SK-N-SH treated with all-trans-retinoic acid at 6 μM for 48 hours (cell line): ENCODE measurements around the gene TMPRSS6.

ENCODE experiments used
- ATAC-seq: fragments of 200-7000 bp; cut with Tn5 transposase; 3 replicates; pipeline ENCODE4 v1.9.1; 2020; ENCODE audit warnings: mild to moderate bottlenecking, moderate library complexity
- ARNTL ChIP-seq: fragments of 450-650 bp; formaldehyde crosslinking; IDR thresholded peaks from 2 replicates; pipeline ENCODE4 v1.5.0; 2020; ENCODE audit warnings: low read depth, mild to moderate bottlenecking, moderate library complexity, borderline replicate concordance
- BACH2 ChIP-seq: fragments of 250-450 bp; sonication (Bioruptor Pico); IDR thresholded peaks from 2 replicates; pipeline ENCODE4 v1.9.0; 2021; ENCODE audit warnings: mild to moderate bottlenecking, borderline replicate concordance
- CREB5 ChIP-seq: fragments of 250-450 bp; sonication (Bioruptor Pico); IDR thresholded peaks from 2 replicates; pipeline ENCODE4 v1.5.1; 2020; ENCODE audit warnings: low read depth, mild to moderate bottlenecking, moderate library complexity
- CSDC2 ChIP-seq: fragments of 250-450 bp; sonication (Bioruptor Pico); IDR thresholded peaks from 2 replicates; pipeline ENCODE4 v1.5.0; 2020; ENCODE audit warnings: mild to moderate bottlenecking, moderate library complexity
- CSRNP3 ChIP-seq: fragments of 250-450 bp; sonication (Bioruptor Pico); IDR thresholded peaks from 2 replicates; pipeline ENCODE4 v1.5.1; 2021; ENCODE audit warnings: mild to moderate bottlenecking, moderate library complexity
- ESRRG ChIP-seq: fragments of 250-450 bp; sonication (Bioruptor Pico); IDR thresholded peaks from 2 replicates; pipeline ENCODE4 v1.6.1; 2021; ENCODE audit warnings: mild to moderate bottlenecking
- GLIS3 ChIP-seq: fragments of 250-450 bp; sonication (Bioruptor Pico); IDR thresholded peaks from 2 replicates; pipeline ENCODE4 v1.5.0; 2020; ENCODE audit warnings: mild to moderate bottlenecking, moderate library complexity
- ISL1 ChIP-seq: fragments of 250-450 bp; sonication (Bioruptor Pico); IDR thresholded peaks from 2 replicates; pipeline ENCODE4 v2.1.2; 2022; ENCODE audit warnings: mild to moderate bottlenecking, moderate library complexity
- OSR1 ChIP-seq: fragments of 250-450 bp; sonication (Bioruptor Pico); IDR thresholded peaks from 2 replicates; pipeline ENCODE4 v1.8.0; 2022; ENCODE audit warnings: moderate library complexity, mild to moderate bottlenecking, inconsistent platforms
- PATZ1 ChIP-seq: fragments of 250-450 bp; sonication (Bioruptor Pico); IDR thresholded peaks from 2 replicates; pipeline ENCODE4 v1.8.0; 2020; ENCODE audit warnings: mild to moderate bottlenecking, moderate library complexity, borderline replicate concordance
- POU6F1 ChIP-seq: fragments of 250-450 bp; sonication (Bioruptor Pico); IDR thresholded peaks from 2 replicates; pipeline ENCODE4 v1.8.0; 2021; ENCODE audit warnings: low read depth, mild to moderate bottlenecking, moderate library complexity, borderline replicate concordance
- PPARA ChIP-seq: fragments of 250-450 bp; sonication (Bioruptor Pico); IDR thresholded peaks from 2 replicates; pipeline ENCODE4 v1.5.0; 2020; ENCODE audit warnings: mild to moderate bottlenecking, borderline replicate concordance
- RARB ChIP-seq: fragments of 250-450 bp; sonication (Bioruptor Pico); IDR thresholded peaks from 2 replicates; pipeline ENCODE4 v1.8.0; 2021; ENCODE audit warnings: mild to moderate bottlenecking, moderate library complexity
- SNAI2 ChIP-seq: fragments of 250-450 bp; sonication (Bioruptor Pico); IDR thresholded peaks from 2 replicates; pipeline ENCODE4 v1.5.0; 2020; ENCODE audit warnings: mild to moderate bottlenecking, moderate library complexity
- TCF4 ChIP-seq: fragments of 250-450 bp; sonication (Bioruptor Pico); IDR thresholded peaks from 2 replicates; pipeline ENCODE4 v1.8.0; 2021; ENCODE audit warnings: mild to moderate bottlenecking, moderate library complexity, borderline replicate concordance
- TOX ChIP-seq: fragments of 250-450 bp; sonication (Bioruptor Pico); IDR thresholded peaks from 2 replicates; pipeline ENCODE4 v1.8.0; 2021; ENCODE audit warnings: mild to moderate bottlenecking, moderate library complexity, borderline replicate concordance
- TSHZ2 ChIP-seq: fragments of 250-450 bp; sonication (Bioruptor Pico); IDR thresholded peaks from 2 replicates; pipeline ENCODE4 v1.5.0; 2020; ENCODE audit warnings: mild to moderate bottlenecking, moderate library complexity
- ZC3H10 ChIP-seq: fragments of 250-450 bp; sonication (Bioruptor Pico); IDR thresholded peaks from 2 replicates; pipeline ENCODE4 v1.5.1; 2021; ENCODE audit warnings: mild to moderate bottlenecking, moderate library complexity
- ZFP3 ChIP-seq: fragments of 250-450 bp; sonication (Bioruptor Pico); IDR thresholded peaks from 2 replicates; pipeline ENCODE4 v1.5.0; 2020; ENCODE audit warnings: mild to moderate bottlenecking, moderate library complexity
- ZFP30 ChIP-seq: fragments of 450-650 bp; formaldehyde crosslinking; IDR thresholded peaks from 2 replicates; pipeline ENCODE4 v1.5.0; 2022; ENCODE audit warnings: mild to moderate bottlenecking, moderate library complexity
- ZNF565 ChIP-seq: fragments of 450-650 bp; formaldehyde crosslinking; conservative IDR thresholded peaks from 2 replicates; pipeline ENCODE4 v1.5.0; 2020; ENCODE audit warnings: low read depth, mild to moderate bottlenecking, moderate library complexity
- ZNF8 ChIP-seq: fragments of 450-650 bp; formaldehyde crosslinking; IDR thresholded peaks from 2 replicates; pipeline ENCODE4 v1.5.0; 2020; ENCODE audit warnings: mild to moderate bottlenecking, moderate library complexity

The TMPRSS6 gene

GRCh38 chr22:37092997-37093396 is 16.5 kb downstream of the TMPRSS6 start:
- TF ChIP-seq ARNTL (CRISPR knock-in tag) (no peak), OSR1 (CRISPR knock-in tag) (no peak), PATZ1 (CRISPR knock-in tag) (no peak), BACH2 (CRISPR knock-in tag) (no peak), CSRNP3 (CRISPR knock-in tag) (no peak), GLIS3 (no peak), ESRRG (CRISPR knock-in tag) (no peak), CREB5 (CRISPR knock-in tag) (no peak), ISL1 (CRISPR knock-in tag) (no peak), PPARA (CRISPR knock-in tag) (no peak), ZFP3 (CRISPR knock-in tag) (no peak), ZNF565 (CRISPR knock-in tag) (no peak), TCF4 (CRISPR knock-in tag) (no peak), SNAI2 (CRISPR knock-in tag) (no peak), CSDC2 (no peak), POU6F1 (CRISPR knock-in tag) (no peak), ZNF8 (CRISPR knock-in tag) (no peak), TSHZ2 (CRISPR knock-in tag) (no peak), ZC3H10 (CRISPR knock-in tag) (no peak), ZFP30 (no peak)

GRCh38 chr22:37091994-37092393 is 17.5 kb downstream of the TMPRSS6 start:
- no peak for TF ChIP-seq PATZ1 (CRISPR knock-in tag)
- TF ChIP-seq POU6F1 (CRISPR knock-in tag): no peak
- TF ChIP-seq ZC3H10 (CRISPR knock-in tag): no peak
- TF ChIP-seq ARNTL (CRISPR knock-in tag): no peak
- no peak for TF ChIP-seq ISL1 (CRISPR knock-in tag)
- TF ChIP-seq ZFP30: no peak
- TF ChIP-seq TOX (CRISPR knock-in tag): no peak
- no peak for TF ChIP-seq CSRNP3 (CRISPR knock-in tag)
- TF ChIP-seq BACH2 (CRISPR knock-in tag): no peak
- TF ChIP-seq RARB: no peak
- no peak for ATAC-seq

More at GRCh38 chr22:37092997-37093396, 16.5 kb downstream of the TMPRSS6 start:
- ATAC-seq: no peak
